ENCODE measurements around the gene ABL1.

DNA sequence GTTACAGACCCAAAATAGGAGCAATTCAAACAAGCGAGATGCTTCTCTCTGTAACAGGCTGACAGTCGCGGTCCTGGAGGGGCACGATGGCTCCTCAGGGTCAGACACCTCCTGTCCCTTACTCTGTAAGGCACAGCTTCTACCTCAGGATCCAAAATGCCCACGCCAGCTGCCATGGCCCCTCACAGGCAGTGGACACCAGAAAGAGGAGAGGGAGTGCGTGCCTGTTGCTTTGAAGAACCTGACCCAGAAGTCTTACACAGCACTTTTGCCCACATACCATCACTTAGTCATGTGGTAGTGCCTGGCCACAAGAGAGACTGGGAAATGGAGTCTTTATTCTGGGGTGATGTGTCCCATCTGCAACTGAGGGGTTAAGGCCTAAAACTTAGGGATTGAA lies 11.6 kb upstream of the ABL1 start:
- TF ChIP-seq, protein P1, sequence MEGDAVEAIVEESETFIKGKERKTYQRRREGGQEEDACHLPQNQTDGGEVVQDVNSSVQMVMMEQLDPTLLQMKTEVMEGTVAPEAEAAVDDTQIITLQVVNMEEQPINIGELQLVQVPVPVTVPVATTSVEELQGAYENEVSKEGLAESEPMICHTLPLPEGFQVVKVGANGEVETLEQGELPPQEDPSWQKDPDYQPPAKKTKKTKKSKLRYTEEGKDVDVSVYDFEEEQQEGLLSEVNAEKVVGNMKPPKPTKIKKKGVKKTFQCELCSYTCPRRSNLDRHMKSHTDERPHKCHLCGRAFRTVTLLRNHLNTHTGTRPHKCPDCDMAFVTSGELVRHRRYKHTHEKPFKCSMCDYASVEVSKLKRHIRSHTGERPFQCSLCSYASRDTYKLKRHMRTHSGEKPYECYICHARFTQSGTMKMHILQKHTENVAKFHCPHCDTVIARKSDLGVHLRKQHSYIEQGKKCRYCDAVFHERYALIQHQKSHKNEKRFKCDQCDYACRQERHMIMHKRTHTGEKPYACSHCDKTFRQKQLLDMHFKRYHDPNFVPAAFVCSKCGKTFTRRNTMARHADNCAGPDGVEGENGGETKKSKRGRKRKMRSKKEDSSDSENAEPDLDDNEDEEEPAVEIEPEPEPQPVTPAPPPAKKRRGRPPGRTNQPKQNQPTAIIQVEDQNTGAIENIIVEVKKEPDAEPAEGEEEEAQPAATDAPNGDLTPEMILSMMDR (IDR thresholded peaks at IDR 0.05; ENCODE audit: low read length): no peak
- TF ChIP-seq EZH2 (optimal IDR thresholded peaks at IDR 0.05; ENCODE audit: low read depth, low read length): no peak
